ENCODE data around the gene ADGRF5. TPM values are rescaled to one million over a fixed set of nuclear protein-coding genes. Genes with fewer than 3 reads are reported as not detected.

Gene ADGRF5
- total and polyA plus RNA-seq, 5 donors from 2014 or later: not detected

- ATAC-seq (ENCODE audit: low read depth in 2 of 2) (no peak), DNase-seq (no peak)
- H3K27ac Mint-ChIP-seq: no peak overlapping the region
- Histone ChIP-seq H3K4me1 (ENCODE audit: control insufficient read depth, insufficient read depth, low read length, poor library complexity, severe bottlenecking) (no peaks in the 10 kb centered on the region), H3K36me3 (ENCODE audit: control insufficient read depth, insufficient read depth, low read length) (no peaks in the 10 kb centered on the region), H3K27me3 (ENCODE audit: control insufficient read depth, insufficient read depth, low read length) (no peaks in the 10 kb centered on the region), H3K9me3 (ENCODE audit: control insufficient read depth in 2 of 2, low read length in 2 of 2) (no peaks in the 10 kb centered on the region), H3K27ac (ENCODE audit: insufficient read depth, low read length, poor library complexity, severe bottlenecking) (no peak overlapping the region), H3K4me3 (ENCODE audit: low read depth, low read length) (no peak overlapping the region)
- H3K27me3 Mint-ChIP-seq: no peaks in the 10 kb centered on the region
- H3K4me1 Mint-ChIP-seq: no peaks in the 10 kb centered on the region
- peaks cover 0 to 6% (median 0%) of the 10 kb centered on the region in 7 donors for H3K9me3 Mint-ChIP-seq
- no peaks in the 10 kb centered on the region for H3K36me3 Mint-ChIP-seq
- H3K4me3 Mint-ChIP-seq: no peak overlapping the region
These were observed 5.3 kb upstream of the ADGRF5 start for GRCh38 chr6:46927066-46927465.

GRCh38 chr6:46926481-46926880 lies 4.7 kb upstream of the ADGRF5 start:
- peaks cover 0 to 8% (median 0%) of the 10 kb centered on the region in 7 donors for H3K9me3 Mint-ChIP-seq
- DNase-seq (no peak), ATAC-seq (ENCODE audit: low read depth in 2 of 2) (no peak)
- H3K36me3 ChIP-seq (ENCODE audit: control insufficient read depth, insufficient read depth, low read length): no peaks in the 10 kb centered on the region
- H3K27me3 ChIP-seq (ENCODE audit: control insufficient read depth, insufficient read depth, low read length): no peaks in the 10 kb centered on the region
- no peak overlapping the region for H3K4me3 ChIP-seq (ENCODE audit: low read depth, low read length)
- H3K4me1 ChIP-seq (ENCODE audit: control insufficient read depth, insufficient read depth, low read length, poor library complexity, severe bottlenecking): no peaks in the 10 kb centered on the region
- no peaks in the 10 kb centered on the region for H3K27me3 Mint-ChIP-seq
- H3K36me3 Mint-ChIP-seq: no peaks in the 10 kb centered on the region
- no peak overlapping the region for H3K4me3 Mint-ChIP-seq
- no peaks in the 10 kb centered on the region for H3K4me1 Mint-ChIP-seq
- no peak overlapping the region for H3K27ac ChIP-seq (ENCODE audit: insufficient read depth, low read length, poor library complexity, severe bottlenecking)
- no peak overlapping the region for H3K27ac Mint-ChIP-seq
- H3K9me3 ChIP-seq (ENCODE audit: control insufficient read depth in 2 of 2, low read length in 2 of 2): no peaks in the 10 kb centered on the region

DNA sequence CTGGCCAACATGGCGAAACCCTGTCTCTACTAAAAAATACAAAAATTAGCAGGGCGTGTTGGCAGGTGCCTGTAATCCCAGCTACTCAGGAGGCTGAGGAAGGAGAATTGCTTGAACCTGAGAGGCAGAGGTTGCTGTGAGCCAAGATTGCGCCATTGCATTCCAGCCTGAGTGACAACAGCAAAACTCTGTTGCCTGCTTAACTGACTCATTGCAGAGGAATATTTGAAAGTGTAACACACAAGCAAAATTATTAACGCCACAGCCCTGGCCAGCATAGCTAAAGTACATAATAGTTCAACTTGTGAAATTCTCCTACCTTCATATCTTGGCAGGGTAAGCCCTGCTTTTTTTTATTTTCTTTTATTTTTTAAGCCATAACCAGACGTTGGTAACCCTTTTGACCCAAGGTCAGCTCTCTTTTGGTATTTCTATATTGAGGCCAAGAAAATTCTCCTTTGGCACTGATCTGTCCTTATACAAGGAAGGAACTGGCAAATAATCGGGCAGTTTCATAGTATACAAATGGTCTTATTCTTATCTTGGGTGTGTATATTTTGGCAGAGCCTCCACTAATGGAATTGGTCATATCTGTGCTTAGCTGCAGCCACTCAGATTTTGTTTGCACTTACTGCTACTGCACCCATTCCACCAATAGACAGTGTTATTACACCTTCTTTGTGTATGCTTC lies 4.0 kb upstream of the ADGRF5 start:
- Histone ChIP-seq H3K9me3 (ENCODE audit: control insufficient read depth in 2 of 2, low read length in 2 of 2) (no peaks in the 10 kb centered on the region), H3K4me1 (ENCODE audit: control insufficient read depth, insufficient read depth, low read length, poor library complexity, severe bottlenecking) (no peaks in the 10 kb centered on the region), H3K4me3 (ENCODE audit: low read depth, low read length) (no peak overlapping the region), H3K27ac (ENCODE audit: insufficient read depth, low read length, poor library complexity, severe bottlenecking) (no peak overlapping the region), H3K27me3 (ENCODE audit: control insufficient read depth, insufficient read depth, low read length) (no peaks in the 10 kb centered on the region), H3K36me3 (ENCODE audit: control insufficient read depth, insufficient read depth, low read length) (no peaks in the 10 kb centered on the region)
- DNase-seq (no peak), ATAC-seq (ENCODE audit: low read depth in 2 of 2) (no peak)
- Mint-ChIP-seq H3K27me3 (no peaks in the 10 kb centered on the region), H3K27ac (no peak overlapping the region), H3K4me3 (no peak overlapping the region), H3K9me3 (peaks cover 0 to 8% (median 0%) of the 10 kb centered on the region in 7 donors), H3K4me1 (no peaks in the 10 kb centered on the region), H3K36me3 (no peaks in the 10 kb centered on the region)

DNA sequence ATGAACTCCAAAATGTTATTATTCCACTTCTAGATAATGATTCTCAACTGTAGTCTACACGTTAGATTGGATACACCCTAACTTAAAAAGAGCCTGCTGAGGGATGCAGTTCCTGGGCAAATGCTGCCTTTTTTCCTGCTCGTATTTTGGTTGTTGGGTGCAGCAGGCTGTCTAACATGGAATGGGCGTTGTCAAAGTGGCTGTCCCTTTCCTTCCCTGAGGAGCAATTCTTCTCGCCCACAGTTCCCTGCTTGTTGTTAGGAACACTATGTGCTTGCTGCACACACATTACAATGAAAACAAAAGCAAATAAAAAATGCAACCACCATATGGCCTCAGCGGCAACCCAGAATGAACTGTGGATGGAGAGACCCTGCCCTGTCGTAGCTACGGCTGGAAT lies 1.7 kb upstream of the ADGRF5 start:
- no peak overlapping the region for H3K27ac ChIP-seq (ENCODE audit: insufficient read depth, low read length, poor library complexity, severe bottlenecking)
- Mint-ChIP-seq H3K36me3 (no peaks in the 10 kb centered on the region), H3K9me3 (peaks cover 0 to 7% (median 0%) of the 10 kb centered on the region in 7 donors), H3K27ac (no peak overlapping the region), H3K27me3 (no peaks in the 10 kb centered on the region), H3K4me1 (no peaks in the 10 kb centered on the region), H3K4me3 (no peak overlapping the region)
- no peaks in the 10 kb centered on the region for H3K9me3 ChIP-seq (ENCODE audit: control insufficient read depth in 2 of 2, low read length in 2 of 2)
- ATAC-seq (ENCODE audit: low read depth in 2 of 2) (no peak), DNase-seq (no peak)
- H3K27me3 ChIP-seq (ENCODE audit: control insufficient read depth, insufficient read depth, low read length): no peaks in the 10 kb centered on the region
- H3K36me3 ChIP-seq (ENCODE audit: control insufficient read depth, insufficient read depth, low read length): no peaks in the 10 kb centered on the region
- H3K4me3 ChIP-seq (ENCODE audit: low read depth, low read length): no peak overlapping the region
- no peaks in the 10 kb centered on the region for H3K4me1 ChIP-seq (ENCODE audit: control insufficient read depth, insufficient read depth, low read length, poor library complexity, severe bottlenecking)

DNA sequence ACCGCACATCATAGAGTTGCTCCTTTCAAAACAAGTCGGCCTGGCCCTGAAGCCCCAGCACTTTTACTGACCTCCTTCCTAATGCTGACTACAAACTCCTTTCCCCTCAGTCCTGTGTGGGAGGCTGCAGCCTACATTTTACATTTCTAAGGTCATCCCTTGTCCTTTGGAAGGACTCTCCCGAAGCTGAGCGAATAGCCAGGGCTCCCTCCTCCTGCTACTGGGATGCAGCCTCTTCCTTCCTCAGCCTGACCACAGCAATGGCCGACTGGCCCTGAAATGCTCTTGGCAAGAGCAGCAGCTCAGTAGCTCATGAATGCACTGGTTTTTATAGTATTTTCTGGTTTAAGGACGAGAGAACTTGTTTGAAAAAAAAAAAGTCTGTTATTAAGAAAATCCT lies 679 bp downstream of the ADGRF5 start:
- Mint-ChIP-seq H3K9me3 (peaks cover 0 to 1% (median 0%) of the 10 kb centered on the region in 7 donors), H3K36me3 (no peaks in the 10 kb centered on the region), H3K4me1 (no peaks in the 10 kb centered on the region)

DNA sequence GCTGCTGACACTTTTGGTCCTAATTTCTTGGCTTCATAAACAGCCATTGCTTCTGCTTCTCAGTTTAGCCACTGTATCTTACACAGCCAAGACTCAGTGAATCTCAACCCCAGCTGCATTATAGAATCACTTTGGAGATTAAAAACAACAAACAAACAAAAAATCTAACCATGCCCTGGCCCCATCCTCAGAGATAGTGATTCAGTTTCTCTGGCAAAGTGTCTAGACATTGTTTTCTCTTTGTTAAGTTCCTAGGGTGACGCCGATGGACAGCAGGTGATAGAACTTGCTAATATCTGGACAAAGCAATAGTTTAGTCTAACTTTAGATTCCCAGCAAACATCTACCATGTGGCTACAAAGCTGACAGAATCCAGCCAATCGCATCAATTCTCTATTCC lies 2.9 kb downstream of the ADGRF5 start:
- no peaks in the 10 kb centered on the region for H3K4me1 ChIP-seq (ENCODE audit: control insufficient read depth, insufficient read depth, low read length, poor library complexity, severe bottlenecking)
- ATAC-seq (ENCODE audit: low read depth in 2 of 2) (no peak), DNase-seq (no peak)
- H3K4me1 Mint-ChIP-seq: no peaks in the 10 kb centered on the region
- no peak overlapping the region for H3K27ac Mint-ChIP-seq
- no peak overlapping the region for H3K4me3 ChIP-seq (ENCODE audit: low read depth, low read length)
- no peaks in the 10 kb centered on the region for H3K27me3 Mint-ChIP-seq
- no peaks in the 10 kb centered on the region for H3K36me3 Mint-ChIP-seq
- H3K36me3 ChIP-seq (ENCODE audit: control insufficient read depth, insufficient read depth, low read length): no peaks in the 10 kb centered on the region
- no peaks in the 10 kb centered on the region for H3K9me3 ChIP-seq (ENCODE audit: control insufficient read depth in 2 of 2, low read length in 2 of 2)
- no peak overlapping the region for H3K4me3 Mint-ChIP-seq
- peaks cover 0 to 2% (median 0%) of the 10 kb centered on the region in 7 donors for H3K9me3 Mint-ChIP-seq
- H3K27me3 ChIP-seq (ENCODE audit: control insufficient read depth, insufficient read depth, low read length): no peaks in the 10 kb centered on the region
- no peak overlapping the region for H3K27ac ChIP-seq (ENCODE audit: insufficient read depth, low read length, poor library complexity, severe bottlenecking)

More for the DNA sequence above, 679 bp downstream of the ADGRF5 start:
- H3K4me3 Mint-ChIP-seq: no peak overlapping the region
- DNase-seq: no peak
- no peaks in the 10 kb centered on the region for H3K27me3 Mint-ChIP-seq
- Histone ChIP-seq H3K27me3 (ENCODE audit: control insufficient read depth, insufficient read depth, low read length) (no peaks in the 10 kb centered on the region), H3K9me3 (ENCODE audit: control insufficient read depth in 2 of 2, low read length in 2 of 2) (no peaks in the 10 kb centered on the region), H3K36me3 (ENCODE audit: control insufficient read depth, insufficient read depth, low read length) (no peaks in the 10 kb centered on the region), H3K27ac (ENCODE audit: insufficient read depth, low read length, poor library complexity, severe bottlenecking) (no peak overlapping the region), H3K4me3 (ENCODE audit: low read depth, low read length) (no peak overlapping the region), H3K4me1 (ENCODE audit: control insufficient read depth, insufficient read depth, low read length, poor library complexity, severe bottlenecking) (no peaks in the 10 kb centered on the region)
- ATAC-seq (ENCODE audit: low read depth in 2 of 2): no peak
- H3K27ac Mint-ChIP-seq: no peak overlapping the region

GRCh38 chr6:46917002-46917545 lies 4.7 kb downstream of the ADGRF5 start:
- Mint-ChIP-seq H3K27me3 (no peaks in the 10 kb centered on the region), H3K9me3 (peaks cover 0 to 2% (median 0%) of the 10 kb centered on the region in 7 donors), H3K36me3 (no peaks in the 10 kb centered on the region), H3K4me1 (no peaks in the 10 kb centered on the region), H3K4me3 (no peak overlapping the region), H3K27ac (no peak overlapping the region)
- ATAC-seq (ENCODE audit: low read depth in 2 of 2) (no peak), DNase-seq (no peak)
- Histone ChIP-seq H3K36me3 (ENCODE audit: control insufficient read depth, insufficient read depth, low read length) (no peaks in the 10 kb centered on the region), H3K27me3 (ENCODE audit: control insufficient read depth, insufficient read depth, low read length) (no peaks in the 10 kb centered on the region), H3K4me1 (ENCODE audit: control insufficient read depth, insufficient read depth, low read length, poor library complexity, severe bottlenecking) (no peaks in the 10 kb centered on the region), H3K4me3 (ENCODE audit: low read depth, low read length) (no peak overlapping the region), H3K27ac (ENCODE audit: insufficient read depth, low read length, poor library complexity, severe bottlenecking) (no peak overlapping the region), H3K9me3 (ENCODE audit: control insufficient read depth in 2 of 2, low read length in 2 of 2) (no peaks in the 10 kb centered on the region)

GRCh38 chr6:46915866-46916265 lies 5.9 kb downstream of the ADGRF5 start:
- no peak overlapping the region for H3K4me3 ChIP-seq (ENCODE audit: low read depth, low read length)
- H3K4me1 ChIP-seq (ENCODE audit: control insufficient read depth, insufficient read depth, low read length, poor library complexity, severe bottlenecking): no peaks in the 10 kb centered on the region
- Mint-ChIP-seq H3K4me3 (no peak overlapping the region), H3K27me3 (no peaks in the 10 kb centered on the region), H3K36me3 (no peaks in the 10 kb centered on the region), H3K9me3 (peaks cover 0 to 2% (median 0%) of the 10 kb centered on the region in 7 donors), H3K4me1 (no peaks in the 10 kb centered on the region), H3K27ac (peak overlapping the region in 1 of 3 donors; percentile 26)
- H3K36me3 ChIP-seq (ENCODE audit: control insufficient read depth, insufficient read depth, low read length): no peaks in the 10 kb centered on the region
- DNase-seq: no peak
- ATAC-seq (ENCODE audit: low read depth in 2 of 2): no peak
- no peaks in the 10 kb centered on the region for H3K9me3 ChIP-seq (ENCODE audit: control insufficient read depth in 2 of 2, low read length in 2 of 2)
- H3K27me3 ChIP-seq (ENCODE audit: control insufficient read depth, insufficient read depth, low read length): no peaks in the 10 kb centered on the region
- no peak overlapping the region for H3K27ac ChIP-seq (ENCODE audit: insufficient read depth, low read length, poor library complexity, severe bottlenecking)
